ELR (cell line): ENCODE measurements around the gene HSH2D.
"Not testable (repeated sequence)": the region's sequence is repeated elsewhere in the genome, so short reads cannot be mapped to it uniquely, and the experiment has no call there.

Experiments used
- DNase-seq: peaks from one replicate; pipeline ENCODE4 v3.0.0-alpha.2; 2015; ENCODE audit warnings: low read depth

HSH2D gene

DNA sequence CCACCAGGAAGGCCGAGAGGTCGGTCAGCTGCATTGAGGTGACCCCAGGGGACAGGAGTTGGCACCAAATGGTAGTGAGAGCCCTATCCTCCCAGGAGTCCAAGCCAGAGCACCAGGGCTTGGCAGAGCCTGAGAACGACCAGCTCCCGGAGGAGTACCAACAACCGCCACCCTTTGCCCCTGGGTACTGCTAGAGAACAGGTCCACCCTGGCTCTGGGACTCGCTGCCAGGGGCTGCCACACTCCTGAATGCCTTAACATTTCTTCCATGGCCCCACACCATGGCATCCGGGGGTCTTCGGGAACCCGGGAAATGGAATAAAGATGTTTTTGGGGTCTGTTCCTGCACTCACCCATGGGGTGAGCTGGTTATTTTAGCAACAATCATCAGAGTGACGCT lies 14.1 kb downstream of the HSH2D start:
- no peak for DNase-seq

DNA sequence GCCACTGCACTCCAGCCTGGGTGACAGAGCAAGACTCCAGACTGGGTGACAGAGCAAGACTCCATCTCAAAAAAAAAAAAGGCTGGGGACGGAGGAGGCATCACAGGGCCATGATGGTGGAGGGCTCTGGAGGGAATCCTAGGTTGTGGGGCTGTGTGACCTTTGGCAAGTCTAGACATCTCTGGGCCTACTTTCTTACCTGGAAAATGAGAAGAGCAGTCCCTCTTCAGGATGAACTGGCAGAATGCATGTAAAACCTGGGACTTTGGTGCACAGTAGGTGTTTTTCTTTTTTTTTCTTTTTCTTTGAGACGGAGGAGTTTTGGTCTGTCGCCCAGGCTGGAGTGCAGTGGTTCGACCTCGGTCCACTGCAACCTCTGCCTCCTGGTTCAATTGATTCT lies 16.2 kb downstream of the HSH2D start:
- DNase-seq: no peak

DNA sequence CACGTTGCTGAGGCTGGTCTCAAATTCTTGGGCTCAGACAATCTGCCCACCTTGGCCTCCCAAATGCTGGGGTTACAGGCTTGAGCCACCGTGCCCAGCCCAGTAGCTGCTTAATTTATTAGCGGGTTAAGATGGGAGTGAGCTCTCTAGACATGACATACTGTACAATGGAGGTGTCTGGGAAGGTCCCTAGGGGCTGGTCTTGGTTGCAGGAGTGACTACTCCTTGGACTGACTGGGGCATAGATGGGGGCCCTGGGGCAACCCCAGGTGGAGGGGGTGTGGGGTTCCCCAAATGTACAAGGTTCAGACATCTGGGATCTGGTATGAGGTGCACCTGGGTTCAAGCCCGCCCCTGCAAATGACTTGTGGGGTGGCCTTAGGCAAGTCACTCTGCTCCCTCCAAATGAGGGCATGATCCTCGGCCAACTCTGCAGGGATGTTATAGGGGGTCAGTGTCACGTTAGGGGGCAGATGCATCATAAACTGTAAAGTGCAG lies 17.0 kb downstream of the HSH2D start:
- no peak for DNase-seq

DNA sequence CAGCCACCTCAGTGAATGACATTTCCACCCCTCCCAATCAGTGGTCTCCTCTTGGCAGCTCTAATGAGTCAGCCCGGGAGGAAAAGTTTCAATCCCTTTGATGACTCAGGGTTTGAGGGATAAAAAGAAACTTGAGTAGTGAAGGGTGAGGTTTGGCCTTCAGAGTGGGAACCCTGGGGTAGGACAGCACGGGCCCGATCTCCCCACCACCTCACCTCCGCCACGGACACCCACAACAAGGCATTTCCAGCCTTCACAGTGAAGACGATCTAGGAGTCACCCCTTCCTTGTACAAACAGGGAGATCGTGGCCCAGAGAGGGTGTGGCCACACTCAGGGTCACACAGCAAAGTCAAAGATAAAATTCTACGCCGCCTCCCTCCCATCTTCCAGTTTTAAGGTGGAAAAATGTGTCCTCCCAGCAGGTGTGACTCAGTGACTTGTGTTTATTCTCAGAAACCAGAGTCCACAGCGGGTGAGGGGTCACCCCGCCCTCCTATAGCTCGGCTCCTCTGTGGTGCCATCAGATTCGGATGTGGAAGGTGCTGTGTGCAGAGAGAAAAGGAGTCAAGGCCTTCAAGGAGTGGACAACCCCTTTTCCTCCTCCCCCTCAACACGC lies 17.6 kb downstream of the HSH2D start:
- DNase-seq: peak; percentile 96

DNA sequence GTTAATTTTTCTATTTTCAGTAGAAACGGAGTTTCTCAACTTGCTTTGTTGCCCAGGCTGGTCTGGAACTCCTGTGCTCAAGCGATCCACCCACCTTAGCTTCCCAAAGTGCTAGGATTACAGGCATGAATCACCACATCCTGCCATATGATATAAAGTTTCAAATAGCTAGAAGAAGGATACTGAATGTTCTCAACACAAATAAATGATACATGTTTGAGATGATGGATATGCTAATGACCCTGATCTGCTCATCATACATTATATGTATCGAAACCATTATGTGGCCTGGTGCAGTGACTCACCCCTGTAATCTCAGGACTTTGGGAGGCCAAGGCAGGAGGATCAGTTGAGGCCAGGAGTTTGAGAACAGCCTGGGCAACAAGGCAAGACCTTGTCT lies 18.4 kb downstream of the HSH2D start:
- peak; percentile 91 for DNase-seq

DNA sequence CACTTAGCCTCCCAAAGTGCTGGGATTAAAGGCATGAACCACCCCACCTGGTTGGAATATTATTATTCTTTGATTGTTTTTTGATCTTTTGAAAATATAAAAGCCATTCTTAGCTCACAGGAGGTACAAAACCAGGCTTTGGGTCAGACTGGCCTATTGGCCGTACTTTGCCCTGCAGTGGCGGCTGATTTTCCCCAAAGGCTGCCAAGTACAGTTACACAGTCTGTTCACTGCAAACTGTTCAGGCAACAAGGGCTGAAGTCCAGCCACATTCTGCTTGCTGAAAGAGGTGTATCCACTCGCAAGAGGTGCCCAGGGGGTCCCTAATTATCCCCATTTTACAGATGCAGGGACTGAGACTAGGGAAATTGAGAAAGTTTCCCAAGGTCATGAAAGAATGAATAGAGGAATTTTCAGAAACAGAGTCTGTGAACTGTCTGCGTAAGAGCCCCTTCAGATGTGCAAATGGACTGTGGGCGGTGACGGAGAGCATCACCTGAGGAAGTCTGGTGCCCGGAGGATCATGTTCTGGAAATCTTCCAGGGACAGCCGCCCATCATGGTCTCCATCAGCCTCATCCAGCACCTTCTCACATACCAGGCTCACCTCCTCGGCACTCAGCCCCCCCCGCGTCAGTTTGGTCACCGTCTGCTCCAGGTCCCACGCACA lies 20.9 kb downstream of the HSH2D start:
- no peak for DNase-seq

DNA sequence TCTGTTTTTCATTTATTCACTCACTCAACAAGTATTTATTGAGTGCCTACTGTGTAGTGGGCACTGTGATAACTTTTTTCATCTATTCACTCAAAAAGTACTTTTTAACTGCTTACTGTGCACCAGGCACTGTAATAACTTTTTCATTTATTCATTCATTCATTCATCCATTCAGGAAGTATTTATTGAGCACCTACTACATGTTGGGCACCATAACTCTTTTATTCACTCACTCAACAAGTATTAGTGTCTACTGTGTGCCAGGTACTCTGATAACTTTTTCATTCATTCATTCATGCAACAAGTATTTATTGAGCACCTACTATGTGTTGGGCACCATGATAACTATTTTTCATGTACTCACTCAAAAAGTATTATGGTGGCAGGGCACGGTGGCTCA lies 22.9 kb downstream of the HSH2D start:
- no peak for DNase-seq

DNA sequence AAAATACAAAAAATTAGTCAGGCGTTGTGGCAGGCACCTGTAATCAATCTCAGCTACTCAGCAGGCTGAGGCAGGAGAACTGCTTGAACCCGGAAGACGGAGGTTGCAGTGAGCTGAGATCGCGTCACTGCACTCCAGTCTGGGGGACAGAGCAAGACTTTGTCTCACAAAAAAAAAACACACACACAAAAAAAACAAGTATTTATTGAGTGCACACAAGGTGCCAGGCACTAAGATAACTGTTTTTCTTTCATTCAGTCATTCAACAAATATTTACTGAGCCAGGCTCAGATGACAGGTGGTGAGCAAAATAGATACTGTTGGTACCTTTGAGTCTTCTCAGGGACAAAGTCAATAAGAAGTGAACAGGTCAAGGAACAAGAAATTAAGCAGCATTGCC lies 23.6 kb downstream of the HSH2D start:
- DNase-seq: no peak

DNA sequence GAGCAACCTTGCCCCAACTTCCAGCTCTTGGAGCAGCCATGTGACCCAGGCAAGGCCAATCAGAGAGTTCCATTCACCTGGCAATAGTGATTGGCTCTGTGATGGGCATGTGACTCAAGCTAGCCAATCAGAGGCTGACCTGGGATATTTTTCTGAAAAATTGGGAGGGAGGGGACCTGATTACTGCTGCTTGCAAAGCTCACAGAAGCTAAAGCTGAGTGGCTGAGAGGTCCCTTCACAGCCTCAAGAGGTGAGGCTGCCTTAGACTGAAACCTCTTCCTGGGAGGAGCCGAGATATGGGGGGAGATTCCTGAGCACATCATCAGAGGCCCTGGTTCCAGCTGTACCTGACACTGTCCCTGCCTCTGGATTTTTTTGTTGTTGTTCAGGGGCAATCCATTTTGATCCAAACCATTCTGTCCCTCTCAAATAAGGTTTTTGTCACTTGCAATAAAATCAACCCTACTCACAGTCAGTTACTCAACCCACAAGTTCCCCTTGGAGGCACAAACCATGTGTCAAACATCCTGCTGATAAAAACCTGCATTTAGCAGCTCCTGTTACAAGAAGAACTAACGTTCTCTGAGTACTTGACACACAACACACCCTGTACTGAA lies 25.1 kb downstream of the HSH2D start:
- peak; percentile 22 for DNase-seq

DNA sequence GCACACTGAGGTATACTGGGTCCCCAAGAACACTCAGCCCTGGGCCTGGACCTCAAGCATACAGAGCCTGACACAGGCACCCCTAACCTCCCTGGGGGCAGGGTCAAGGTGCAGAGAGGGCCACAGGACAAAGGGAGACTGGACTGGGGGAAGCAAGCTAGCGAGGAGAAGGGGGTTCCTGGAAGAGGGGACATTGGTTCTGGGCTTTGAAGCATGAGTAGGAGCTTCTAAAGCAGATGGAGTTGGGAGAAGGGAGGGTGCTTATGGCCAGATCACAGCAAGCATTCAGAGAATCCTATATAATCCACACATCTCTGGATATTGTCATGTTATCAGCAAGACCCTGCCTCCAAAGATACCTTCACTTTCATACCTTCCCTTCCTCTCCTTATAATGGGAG lies 26.6 kb downstream of the HSH2D start:
- no peak for DNase-seq

DNA sequence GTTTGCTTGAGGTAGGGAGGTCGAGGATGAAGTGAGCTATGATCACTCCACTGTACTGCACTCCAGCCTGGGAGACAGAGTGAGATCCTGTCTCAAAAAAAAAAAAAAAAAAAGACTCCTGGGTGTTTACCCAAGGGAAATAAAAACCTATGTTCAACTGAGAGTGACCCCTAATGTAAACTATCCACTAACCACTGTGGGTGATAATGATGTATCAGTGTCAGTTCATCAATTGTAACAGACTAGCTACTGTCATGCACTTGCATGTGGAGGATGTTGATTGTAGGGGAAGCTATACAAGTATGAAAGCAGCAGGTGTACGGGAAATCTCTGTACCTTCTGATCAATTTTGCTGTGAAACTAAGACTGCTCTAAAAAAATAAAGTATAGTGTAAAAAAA lies 32.5 kb downstream of the HSH2D start:
- DNase-seq: no peak

DNA sequence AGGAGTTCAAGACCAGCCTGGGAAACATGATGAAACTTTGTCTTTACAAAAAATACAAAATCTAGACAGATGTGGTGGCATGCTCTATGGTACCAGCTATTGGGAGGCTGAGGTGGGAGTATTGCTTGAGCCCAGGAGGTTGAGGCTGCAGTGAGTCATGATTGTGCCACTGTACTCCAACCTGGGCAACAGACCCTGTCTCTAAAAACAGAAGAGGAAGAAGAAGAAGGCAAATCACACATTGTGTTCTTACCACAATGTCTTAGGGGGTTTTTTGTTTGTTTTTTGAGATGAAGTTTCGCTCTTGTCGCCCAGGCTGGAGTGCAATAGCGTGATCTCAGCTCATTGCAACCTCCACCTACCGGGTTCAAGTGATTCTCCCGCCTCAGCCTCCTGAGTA lies 35.4 kb downstream of the HSH2D start:
- not testable (repeated sequence) for DNase-seq

DNA sequence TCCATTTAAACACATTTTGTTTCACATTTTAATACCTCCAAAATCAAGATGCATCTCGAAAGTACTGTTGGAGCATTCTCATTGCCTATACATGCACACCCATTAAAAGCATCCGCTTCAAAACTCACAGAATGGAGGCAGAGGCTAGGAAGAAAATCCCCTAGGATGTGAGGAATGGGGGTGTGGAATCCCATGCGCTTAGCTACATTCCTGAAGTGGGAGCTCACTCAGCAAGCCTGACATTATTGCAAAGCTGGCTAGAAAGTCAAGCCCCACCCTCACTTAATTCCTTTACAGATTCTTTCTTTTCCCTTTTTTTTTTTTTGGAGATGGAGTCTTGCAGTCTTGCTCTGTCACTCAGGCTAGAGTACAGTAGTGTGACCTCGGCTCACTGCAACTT lies 37.1 kb downstream of the HSH2D start:
- DNase-seq: peak; percentile 73

DNA sequence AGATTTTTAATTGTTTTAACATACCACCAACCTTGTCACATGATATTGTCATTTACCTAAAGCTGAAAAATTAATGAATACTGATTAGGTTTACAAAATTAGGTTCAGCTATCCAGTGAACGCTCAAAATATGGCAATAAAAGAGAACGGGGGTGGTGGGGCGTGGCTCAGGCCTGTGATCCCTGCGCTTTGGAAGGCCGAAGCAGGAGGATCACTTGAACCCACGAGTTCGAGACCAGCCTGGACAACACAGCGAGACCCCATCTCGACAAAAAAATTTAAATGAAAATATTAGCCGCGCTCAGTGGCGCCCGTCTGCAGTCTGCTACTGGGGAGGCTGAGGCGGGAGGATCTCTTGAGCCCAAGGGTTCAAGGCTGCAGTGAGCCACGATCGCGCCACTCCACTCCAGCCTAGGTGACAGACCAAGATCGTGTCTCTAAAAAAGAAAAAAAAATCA lies 41.2 kb downstream of the HSH2D start:
- DNase-seq: no peak

DNA sequence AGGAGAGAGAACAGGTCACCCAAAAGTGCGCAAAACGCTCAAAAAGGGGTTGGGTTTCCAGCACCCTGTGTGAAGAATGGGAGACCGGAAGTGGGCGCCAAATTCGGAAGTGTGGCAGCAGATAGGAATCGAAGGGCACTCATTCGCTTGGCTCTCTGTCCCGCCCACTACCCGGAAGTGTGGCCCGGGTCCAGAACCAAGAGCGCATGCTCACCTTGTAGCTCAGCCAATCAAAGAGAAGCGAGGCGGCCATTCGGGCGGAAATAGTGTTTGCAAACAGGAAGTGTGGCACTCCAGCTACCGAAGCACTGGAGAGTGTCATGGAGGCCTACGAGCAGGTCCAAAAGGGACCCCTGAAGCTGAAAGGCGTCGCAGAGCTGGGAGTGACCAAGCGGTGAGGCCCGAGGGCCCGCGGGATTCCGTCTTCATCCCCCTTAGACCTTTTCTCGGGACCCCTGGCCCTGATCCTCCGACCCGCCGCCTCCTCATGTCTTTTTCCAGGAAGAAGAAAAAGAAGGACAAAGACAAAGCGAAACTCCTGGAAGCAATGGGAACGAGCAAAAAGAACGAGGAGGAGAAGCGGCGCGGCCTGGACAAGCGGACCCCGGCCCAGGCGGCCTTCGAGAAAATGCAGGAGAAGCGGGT lies 41.8 kb downstream of the HSH2D start, which contains the start of gene FAM32A:
Gene FAM32A (plus strand): TSS at position 288 of the 645 bp plus-strand sequence. CDS start 33 bp downstream, at position 321.
- DNase-seq: peak; percentile 99

DNA sequence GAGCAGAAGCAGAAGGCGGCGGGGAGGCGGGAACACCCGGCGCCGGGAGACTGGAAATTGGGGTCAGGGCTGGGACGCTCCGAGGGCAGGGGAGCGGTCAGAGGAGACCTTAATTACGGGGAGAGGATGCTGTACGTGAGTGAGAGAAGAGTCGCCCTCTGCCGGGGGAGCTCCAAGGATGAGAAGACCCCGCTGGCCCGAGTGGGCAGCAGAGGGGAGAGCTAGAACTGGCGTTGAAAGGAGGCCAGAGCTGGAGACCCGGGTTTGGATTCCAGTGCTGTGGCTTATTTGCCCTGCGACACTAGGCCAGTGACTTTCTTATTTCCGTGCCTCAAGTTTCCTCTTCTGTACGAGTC lies 42.3 kb downstream of the HSH2D start:
- peak; percentile 70 for DNase-seq

DNA sequence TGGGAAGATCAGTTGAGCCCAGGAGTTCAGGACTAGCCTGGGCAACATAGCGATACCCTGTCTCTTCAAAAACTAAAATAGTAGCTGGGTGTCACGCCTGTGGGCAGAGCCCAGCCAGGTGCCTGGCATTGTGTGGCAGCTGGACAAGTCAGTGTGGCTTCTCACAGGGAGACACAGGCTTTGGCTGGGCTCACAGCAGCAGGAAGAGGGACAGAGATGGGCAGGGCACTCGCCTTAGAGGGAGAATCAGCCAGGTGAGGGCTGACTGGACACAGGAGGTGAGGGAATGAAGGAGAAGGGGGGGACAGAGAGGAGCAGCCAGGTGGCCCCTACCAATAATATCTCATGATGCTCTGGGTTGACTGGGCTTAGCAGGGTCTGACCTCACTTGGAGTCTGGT lies 45.0 kb downstream of the HSH2D start:
- DNase-seq: no peak

DNA sequence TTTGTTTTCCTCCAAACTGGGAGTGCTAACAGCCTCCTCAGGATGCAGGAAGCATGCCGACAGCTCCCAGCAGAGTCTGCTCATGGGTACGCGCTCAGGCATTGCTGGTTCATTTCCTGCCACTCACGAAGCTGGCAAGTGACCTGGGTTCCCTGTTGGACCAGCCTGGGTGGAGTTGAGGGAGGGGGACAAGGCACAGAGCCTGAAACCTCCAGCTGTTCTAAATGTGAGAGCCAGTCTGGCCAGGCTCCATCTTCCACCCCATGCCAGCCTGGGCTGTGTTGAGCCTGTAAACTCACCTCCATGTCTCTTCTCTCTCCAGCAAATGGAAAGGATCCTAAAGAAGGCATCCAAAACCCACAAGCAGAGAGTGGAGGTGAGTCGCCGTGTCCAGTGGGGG lies 46.7 kb downstream of the HSH2D start:
- DNase-seq: no peak

DNA sequence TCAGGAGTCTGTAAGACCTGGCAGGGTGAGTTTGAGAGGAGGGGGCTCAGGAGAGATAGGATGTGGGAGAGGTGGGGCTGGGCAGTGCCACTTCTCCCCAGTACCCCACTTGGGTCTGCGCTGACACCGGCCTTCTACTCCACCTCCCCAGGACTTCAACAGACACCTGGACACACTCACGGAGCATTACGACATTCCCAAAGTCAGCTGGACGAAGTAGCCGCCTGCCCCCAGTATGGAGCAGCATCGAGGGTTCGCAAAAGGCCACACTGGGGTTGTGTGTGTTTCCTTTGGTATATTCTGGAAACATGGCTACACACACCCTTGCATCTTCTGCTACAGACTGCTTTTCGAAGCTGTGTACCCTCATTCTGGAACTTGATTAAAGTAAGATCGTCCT lies 47.3 kb downstream of the HSH2D start:
- DNase-seq: no peak

DNA sequence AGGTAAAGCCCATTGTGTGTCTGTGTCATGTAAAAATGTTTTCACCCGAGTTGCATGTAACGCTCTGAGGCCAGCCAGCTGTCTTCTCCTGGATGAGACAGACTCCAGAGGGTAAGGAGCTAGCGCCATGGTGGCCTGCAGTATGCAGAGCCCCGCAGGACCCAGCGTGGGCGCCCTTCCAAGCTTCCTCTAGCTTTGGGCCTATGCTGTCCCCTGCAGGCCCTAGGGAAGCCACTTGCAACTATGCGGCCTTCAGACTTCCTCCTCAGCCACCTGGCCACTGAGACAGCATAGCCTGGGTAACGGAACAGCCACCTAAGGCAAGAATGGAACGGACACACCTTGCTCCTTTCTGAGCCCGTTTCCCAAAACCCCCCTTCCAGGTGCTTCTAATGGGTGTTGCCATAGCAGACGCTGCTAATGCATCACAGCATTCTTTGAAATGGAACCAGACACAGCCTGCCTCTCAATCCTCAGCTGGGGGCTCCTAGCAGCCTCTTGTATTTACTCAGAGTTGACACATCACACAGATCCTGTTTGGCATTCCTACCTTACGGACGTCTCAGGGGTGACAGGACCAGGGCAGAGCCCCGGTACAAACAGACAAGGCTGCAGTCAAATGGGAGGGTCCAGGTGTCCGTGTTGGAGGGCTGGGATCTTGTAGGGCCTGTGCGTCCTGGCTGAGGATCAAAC lies 47.9 kb downstream of the HSH2D start:
- DNase-seq: no peak

DNA sequence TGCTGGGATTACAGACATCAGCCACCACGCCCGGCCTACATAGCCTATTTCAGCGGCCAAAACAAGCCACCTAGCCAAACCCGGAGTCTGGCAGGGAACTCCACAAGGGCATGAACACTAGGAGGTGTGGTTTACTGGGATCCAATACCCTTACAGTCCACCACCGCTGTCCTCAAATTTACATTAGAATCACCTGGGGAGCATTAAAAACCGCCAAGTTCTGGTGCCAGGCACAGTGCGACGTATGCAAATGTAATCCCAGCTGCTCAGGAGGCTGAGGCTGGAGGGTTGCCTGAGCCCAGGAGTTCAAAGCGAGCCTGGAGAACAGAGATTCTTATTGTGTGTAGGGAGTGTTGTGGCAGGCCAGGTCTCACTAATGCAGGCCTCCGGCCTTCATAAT lies 50.0 kb downstream of the HSH2D start:
- DNase-seq: no peak

DNA sequence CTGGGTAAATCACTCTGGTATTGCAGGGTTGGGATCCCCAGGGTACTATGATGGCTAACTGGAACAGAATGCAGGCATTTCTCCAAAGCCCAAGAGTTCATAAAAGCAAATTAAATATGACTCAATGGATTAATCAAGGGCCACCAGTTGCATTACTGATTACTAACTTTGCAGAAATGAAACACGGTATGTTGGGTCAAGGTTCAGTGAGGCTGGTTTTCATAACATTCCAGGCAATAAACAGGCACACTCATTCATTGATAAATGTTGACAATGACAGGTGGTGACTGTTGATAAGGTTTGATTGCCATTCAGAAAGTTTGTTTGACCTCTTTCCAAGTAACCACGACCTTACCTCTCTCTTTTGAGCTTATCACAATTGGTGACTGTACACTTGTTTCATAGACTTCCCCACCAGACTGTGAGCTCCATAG lies 53.7 kb downstream of the HSH2D start:
- peak; percentile 92 for DNase-seq
